SK-N-MC (cell line): ENCODE data around the gene GJA9.
A peak's percentile ranks its signal among the peaks of the same experiment; 100 is the strongest.

Source experiments
- DNase-seq: peaks from one replicate; pipeline ENCODE4 v3.0.0-alpha.2; 2011; ENCODE audit warnings: low read depth, low spot score
- H3K27ac ChIP-seq: fragments of 200-600 bp; sonication (generic); 2 replicates; pipeline ENCODE4 v1.5.1; 2016; ENCODE audit warnings: mixed run types
- H3K36me3 ChIP-seq: fragments of 200-600 bp; sonication (generic); 2 replicates; pipeline ENCODE4 v1.6.1; 2017; ENCODE audit warnings: antibody characterized with exemption, low read length, mixed read lengths; ENCODE audit not compliant: insufficient read depth
- H3K4me3 ChIP-seq: fragments of 200-600 bp; sonication (generic); 2 replicates; pipeline ENCODE4 v1.5.1; 2016
- H3K9ac ChIP-seq: fragments of 200-600 bp; sonication (generic); 2 replicates; pipeline ENCODE4 v1.8.0; 2017; ENCODE audit warnings: mixed run types, mixed read lengths; ENCODE audit not compliant: insufficient read length
- H3K9me3 ChIP-seq: fragments of 200-600 bp; sonication (generic); 2 replicates; pipeline ENCODE4 v1.6.1; 2017; ENCODE audit warnings: low read depth, mild to moderate bottlenecking, antibody characterized with exemption, low read length, moderate library complexity, mixed read lengths
- EZH2 ChIP-seq: fragments of 200-600 bp; sonication (generic); IDR thresholded peaks from one replicate; pipeline ENCODE4 v1.6.1; 2017; ENCODE audit warnings: antibody characterized with exemption
- FOXP2 ChIP-seq: optimal IDR thresholded peaks from 2 replicates; pipeline ENCODE3; 2011; ENCODE audit warnings: mild to moderate bottlenecking, moderate library complexity; ENCODE audit not compliant: insufficient read depth; ENCODE audit errors: extremely low read length, control extremely low read depth
- POLR2AphosphoS5 ChIP-seq: IDR thresholded peaks from 2 replicates; pipeline ENCODE4 v1.6.1; 2012; ENCODE audit warnings: mild to moderate bottlenecking, low read depth, low read length, borderline replicate concordance

GJA9 gene

GRCh38 chr1:38891753-38892152, 10.4 kb upstream of the GJA9 start:
- no peak overlapping the region for H3K9ac ChIP-seq
- DNase-seq, result no peak
- TF ChIP-seq FOXP2, result no peak
- TF ChIP-seq POLR2AphosphoS5, result no peak
- no peak for TF ChIP-seq EZH2
- H3K36me3 ChIP-seq, result no peaks in the 10 kb centered on the region
- no peak overlapping the region for H3K4me3 ChIP-seq
- H3K27ac ChIP-seq, result no peak overlapping the region
- H3K9me3 ChIP-seq, result no peaks in the 10 kb centered on the region

GRCh38 chr1:38889589-38889988, 8.2 kb upstream of the GJA9 start:
- Histone ChIP-seq H3K36me3 (no peaks in the 10 kb centered on the region), H3K4me3 (no peak overlapping the region), H3K9ac (no peak overlapping the region), H3K9me3 (no peaks in the 10 kb centered on the region), H3K27ac (no peak overlapping the region)
- no peak for TF ChIP-seq EZH2
- TF ChIP-seq POLR2AphosphoS5, result no peak
- TF ChIP-seq FOXP2, result no peak
- no peak for DNase-seq

DNA sequence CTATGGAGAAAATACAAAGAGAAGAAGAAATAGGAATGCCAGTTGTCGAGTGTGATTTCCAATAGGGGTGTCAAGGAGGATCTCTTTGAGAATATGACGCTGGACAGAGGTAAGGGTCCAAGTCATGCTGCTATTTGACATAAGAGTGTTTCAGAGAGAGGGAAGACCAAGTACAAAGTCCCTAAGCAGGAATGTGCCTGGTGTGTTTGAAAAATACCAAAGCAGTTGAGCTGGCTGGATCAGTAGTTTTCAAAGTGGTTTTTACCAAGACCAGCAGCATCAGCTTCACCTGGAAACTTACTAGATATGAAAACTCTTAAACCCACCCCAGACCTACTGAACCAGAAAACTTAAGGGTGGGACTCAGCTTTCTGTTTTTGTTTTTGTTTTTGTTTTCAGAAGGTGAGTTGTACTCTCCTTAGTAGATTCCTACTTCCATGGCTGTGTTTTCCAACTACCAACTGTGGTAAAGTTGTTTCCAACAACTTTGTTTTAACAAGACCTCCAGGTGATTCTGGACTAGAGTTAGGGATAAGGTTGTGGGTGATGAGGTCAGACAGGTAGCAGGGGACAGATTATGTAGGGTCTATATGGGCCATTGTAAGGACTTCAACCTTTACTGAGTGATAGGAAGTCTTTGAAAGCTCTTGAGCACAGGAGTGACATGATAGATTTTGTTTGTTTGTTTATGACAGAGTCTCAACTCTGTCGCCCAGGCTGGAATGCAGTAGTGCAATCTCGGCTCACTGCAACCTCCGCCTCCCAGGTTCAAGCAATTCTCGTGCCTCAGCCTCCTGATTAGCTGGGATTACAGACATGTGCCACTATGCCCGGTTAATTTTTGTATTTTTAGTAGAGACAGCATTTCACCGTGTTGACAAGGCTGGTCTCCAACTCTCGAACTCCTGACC, 7.3 kb upstream of the GJA9 start:
- no peak for DNase-seq
- H3K27ac ChIP-seq, result no peak overlapping the region
- no peak for TF ChIP-seq EZH2
- TF ChIP-seq FOXP2, result no peak
- no peak for TF ChIP-seq POLR2AphosphoS5
- no peak overlapping the region for H3K9ac ChIP-seq
- H3K9me3 ChIP-seq, result no peaks in the 10 kb centered on the region
- no peak overlapping the region for H3K4me3 ChIP-seq
- H3K36me3 ChIP-seq, result no peaks in the 10 kb centered on the region

- H3K9ac ChIP-seq, result no peak overlapping the region
- H3K27ac ChIP-seq, result no peak overlapping the region
- H3K9me3 ChIP-seq, result no peaks in the 10 kb centered on the region
- H3K4me3 ChIP-seq, result no peak overlapping the region
- TF ChIP-seq EZH2 (no peak), FOXP2 (no peak), POLR2AphosphoS5 (no peak)
- no peaks in the 10 kb centered on the region for H3K36me3 ChIP-seq
- DNase-seq, result no peak
Measured at GRCh38 chr1:38885092-38885491, 3.7 kb upstream of the GJA9 start.

DNA sequence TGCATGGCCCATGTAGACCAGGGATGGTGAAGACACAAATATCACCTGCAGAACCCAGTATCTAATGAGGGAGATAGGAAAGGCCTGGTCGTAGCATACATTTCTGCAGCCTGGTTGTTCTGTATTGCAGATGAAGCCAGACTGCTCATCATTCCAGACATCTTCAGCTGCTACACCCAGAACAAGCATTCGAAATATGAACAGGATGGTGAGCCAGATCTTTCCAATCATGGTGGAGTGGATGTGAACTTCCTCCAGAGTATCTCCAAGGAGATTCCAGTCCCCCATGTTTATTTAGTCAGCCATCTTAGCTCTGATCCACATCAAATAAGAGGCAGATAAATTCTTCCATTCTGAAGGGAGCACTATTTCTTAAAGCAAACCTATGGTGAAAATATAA, 5.6 kb downstream of the GJA9 start:
- H3K9ac ChIP-seq, result no peak overlapping the region
- H3K27ac ChIP-seq, result no peak overlapping the region
- no peaks in the 10 kb centered on the region for H3K36me3 ChIP-seq
- H3K4me3 ChIP-seq, result no peak overlapping the region
- no peak for TF ChIP-seq POLR2AphosphoS5
- no peak for TF ChIP-seq EZH2
- TF ChIP-seq FOXP2, result no peak
- no peaks in the 10 kb centered on the region for H3K9me3 ChIP-seq
- no peak for DNase-seq

DNA sequence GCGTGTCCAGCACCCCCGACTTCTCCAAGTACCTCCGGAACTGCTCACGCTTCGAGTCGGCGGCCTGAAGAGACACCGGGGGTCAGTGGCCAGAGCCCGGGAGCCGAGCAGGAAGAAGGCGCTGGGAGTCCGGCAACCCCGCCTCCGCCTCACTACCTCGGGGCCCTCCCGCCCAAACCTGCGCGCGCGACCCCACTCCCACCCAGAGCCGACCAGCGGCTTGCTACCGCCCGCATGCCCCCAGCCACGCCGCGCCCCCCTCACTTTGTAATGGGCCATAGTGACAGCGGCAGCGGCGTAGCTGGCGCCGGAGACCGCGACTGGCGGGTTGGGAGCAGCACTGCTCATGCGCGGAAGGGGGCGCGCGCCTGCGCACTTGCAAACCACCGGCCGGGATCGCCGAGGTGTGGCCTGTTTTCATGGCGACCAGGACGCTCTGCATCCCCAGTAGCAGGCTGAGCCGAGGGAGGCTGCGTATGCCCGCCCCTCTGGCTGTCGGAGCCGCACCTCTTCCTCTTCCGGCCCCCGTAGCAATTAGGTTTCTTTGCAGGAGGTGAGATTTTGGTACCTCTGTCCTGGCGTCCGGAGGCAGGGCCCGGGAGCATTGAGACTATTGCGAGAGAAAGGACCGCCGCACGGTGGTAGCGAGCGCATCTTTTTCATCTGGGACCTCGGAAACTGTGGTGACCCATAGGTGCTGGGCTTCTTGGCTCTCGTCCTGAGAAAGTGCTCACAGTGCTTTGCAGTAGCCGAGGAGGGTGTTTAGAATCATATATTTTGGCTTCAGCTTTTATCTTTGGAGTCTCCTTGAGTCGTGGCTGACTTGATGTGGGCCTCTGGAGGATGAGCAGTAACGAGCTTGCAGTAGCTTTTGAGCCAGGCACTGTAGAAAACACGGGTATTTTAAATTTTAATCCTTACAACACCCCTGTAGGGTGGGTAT, 8.1 kb downstream of the GJA9 start, which contains the start of gene MYCBP:
MYCBP (minus strand) TSS at position 322 of the 943 bp plus-strand sequence; CDS start at position 279, 43 bp downstream.
- DNase-seq, result peak; percentile 81
- H3K9me3 ChIP-seq, result no peaks in the 10 kb centered on the region
- H3K36me3 ChIP-seq, result no peaks in the 10 kb centered on the region
- H3K9ac ChIP-seq, result peak within 1 kb of the TSS; percentile 82
- peak within 1 kb of the TSS; percentile 79 for H3K4me3 ChIP-seq
- no peak within 1 kb of the TSS for H3K27ac ChIP-seq
- TF ChIP-seq POLR2AphosphoS5, result peak; percentile 96
- TF ChIP-seq FOXP2, result no peak

GRCh38 chr1:38872401-38873026, 8.9 kb downstream of the GJA9 start:
- Histone ChIP-seq H3K4me3 (peak overlapping the region; percentile 79), H3K36me3 (no peaks in the 10 kb centered on the region), H3K9me3 (no peaks in the 10 kb centered on the region), H3K27ac (no peak overlapping the region), H3K9ac (peak overlapping the region; percentile 69)
- DNase-seq, result no peak
- no peak for TF ChIP-seq EZH2
- no peak; the same call in 1 of the 2 replicates for TF ChIP-seq POLR2AphosphoS5
- no peak for TF ChIP-seq FOXP2

DNA sequence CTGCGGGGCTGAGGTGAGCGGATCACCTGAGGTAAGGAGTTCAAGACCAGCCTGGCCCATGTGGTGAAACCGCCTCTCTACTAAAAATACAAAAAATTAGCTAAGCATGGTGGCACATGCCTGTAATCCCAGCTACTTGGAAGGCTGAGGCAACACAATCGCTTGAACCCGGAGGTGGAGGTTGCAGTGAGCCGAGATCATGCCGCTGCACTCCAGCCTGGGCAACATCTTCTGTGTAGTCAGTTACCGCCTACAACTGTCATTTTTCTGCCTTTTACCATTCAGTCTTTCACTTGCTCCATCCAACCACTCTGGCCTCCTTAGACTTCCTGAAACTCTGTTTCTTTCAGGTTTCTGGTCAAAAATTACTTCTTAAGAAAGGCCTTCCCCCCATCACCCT, 10.4 kb downstream of the GJA9 start:
- no peak for TF ChIP-seq EZH2
- TF ChIP-seq FOXP2, result no peak
- no peak for TF ChIP-seq POLR2AphosphoS5
- no peak overlapping the region for H3K9ac ChIP-seq
- no peak for DNase-seq
- H3K9me3 ChIP-seq, result no peaks in the 10 kb centered on the region
- no peak overlapping the region for H3K27ac ChIP-seq
- H3K36me3 ChIP-seq, result no peaks in the 10 kb centered on the region
- no peak overlapping the region for H3K4me3 ChIP-seq
